ENCODE measurements around the gene HOXA13. TPM values are rescaled to one million over a fixed set of nuclear protein-coding genes. Genes with fewer than 3 reads are reported as not detected.

Gene HOXA13
- total RNA-seq (10 to 100 TPM in 1 of 5 donors, not detected in 4; 29.0 TPM), polyA plus RNA-seq (not detected)
- long read RNA-seq, donor 1 = 0 reads
- long read RNA-seq, donor 2 = 0 reads
- long read RNA-seq, donor 3 = 0 reads
- long read RNA-seq, donor 4 = 0 reads
- long read RNA-seq, donor 5 = 0 reads
- long read RNA-seq, donor 6 = 0 reads
- long read RNA-seq, donor 7 = 0 reads
- long read RNA-seq, donor 8 = 0 reads
- long read RNA-seq, donor 9 = 0 reads
- long read RNA-seq, donor 10 = 0 reads

GRCh38 chr7:27199849-27200760 is at the start of gene HOXA13:
Gene HOXA13, minus strand, starts transcription at chr7:27200091. Its CDS starts 14 bp downstream, at chr7:27200077.
- intact Hi-C loops (cut with DNase I; ENCODE audit: low total_unique reads) = loop anchor here (10.0 kb wide), 3 partner anchors 375 to 815 kb away; no protein-coding TSS in a partner anchor
- H3K4me1 ChIP-seq = peaks cover 35 to 58% (median 47%) of the 10 kb centered on the region in 4 donors
- TF ChIP-seq CTCF (IDR thresholded peaks at IDR 0.05) (no peak), POLR2AphosphoS5 (IDR thresholded peaks at IDR 0.05) (no peak), EP300 (IDR thresholded peaks at IDR 0.05) (no peak), POLR2A (IDR thresholded peaks at IDR 0.05) (no peak)
- H3K27ac ChIP-seq = no peak within 1 kb of the TSS
- WGBS, 5 donors = 2 to 4% (median 2%) methylated on average over 30 to 98 of the region's 99 CpGs
- H3K27me3 ChIP-seq = peaks cover 48 to 100% (median 95%) of the 10 kb centered on the region in 3 donors
- peak within 1 kb of the TSS; percentile 28 to 50 (median 40) for H3K4me3 ChIP-seq
- peak in 1 of 2 donors; percentile 52 for DNase-seq
- no peaks in the 10 kb centered on the region for H3K9me3 ChIP-seq
- no peaks in the 10 kb centered on the region for H3K36me3 ChIP-seq

GRCh38 chr7:27248911-27249723 is 49.2 kb upstream of the HOXA13 start:
- peaks cover 23 to 58% (median 38%) of the 10 kb centered on the region in 4 donors for H3K4me1 ChIP-seq
- H3K27me3 ChIP-seq = peaks cover 53 to 100% (median 94%) of the 10 kb centered on the region in 3 donors
- no peaks in the 10 kb centered on the region for H3K36me3 ChIP-seq
- DNase-seq = no peak
- intact Hi-C loops (cut with DNase I; ENCODE audit: low total_unique reads) = no loop called here
- WGBS, 5 donors = 12 to 16% (median 13%) methylated on average over 19 to 23 of the region's 23 CpGs
- no peak overlapping the region for H3K27ac ChIP-seq
- TF ChIP-seq CTCF (IDR thresholded peaks at IDR 0.05) (no peak), POLR2A (IDR thresholded peaks at IDR 0.05) (no peak), EP300 (IDR thresholded peaks at IDR 0.05) (no peak), POLR2AphosphoS5 (IDR thresholded peaks at IDR 0.05) (no peak)
- H3K9me3 ChIP-seq = no peaks in the 10 kb centered on the region
- H3K4me3 ChIP-seq = no peak overlapping the region

- H3K4me1 ChIP-seq = peaks cover 27 to 65% (median 43%) of the 10 kb centered on the region in 4 donors
- WGBS, 5 donors = 52 to 71% (median 58%) methylated on average over 2 to 3 of the region's 3 CpGs
- no peak overlapping the region for H3K27ac ChIP-seq
- intact Hi-C loops (cut with DNase I; ENCODE audit: low total_unique reads) = no loop called here
- no peaks in the 10 kb centered on the region for H3K9me3 ChIP-seq
- peaks cover 59 to 100% (median 100%) of the 10 kb centered on the region in 3 donors for H3K27me3 ChIP-seq
- H3K36me3 ChIP-seq = no peaks in the 10 kb centered on the region
- no peak for TF ChIP-seq EP300 (IDR thresholded peaks at IDR 0.05)
- TF ChIP-seq POLR2A (IDR thresholded peaks at IDR 0.05) = no peak
- TF ChIP-seq CTCF (IDR thresholded peaks at IDR 0.05) = no peak
- no peak for TF ChIP-seq POLR2AphosphoS5 (IDR thresholded peaks at IDR 0.05)
- no peak for DNase-seq
- H3K4me3 ChIP-seq = no peak overlapping the region
Measured at GRCh38 chr7:27248427-27248806, 48.5 kb upstream of the HOXA13 start.

All from stomach (tissue), 19 donors.